A549 (cell line): ENCODE measurements around the gene LRRC41. TPM values are rescaled to one million over a fixed set of nuclear protein-coding genes. Genes with fewer than 3 reads are reported as not detected.

Experiments
- ATAC-seq, 2 experiments: fragments of 200-7000 bp in 1 of 2; fragments of >200 bp in 1 of 2; cut with Nextera tagmentation in 1 of 2; cut with Tn5 transposase in 1 of 2; 3 replicates each; pipeline versions ENCODE4 v1.8.0 to v1.9.1; 2018 to 2020; ENCODE audit warnings: mild to moderate bottlenecking in 1 of 2, moderate library complexity in 1 of 2
- CTCF ChIA-PET: fragments of 300-600 bp; sonication (Branson Sonifier 250); formaldehyde crosslinking; extraction: SDS; loops from one replicate; lab custom pipeline; 2021; ENCODE audit warnings: antibody characterized with exemption, inconsistent platforms; lab: Yijun Ruan, JAX
- POLR2A ChIA-PET: fragments of 350-600 bp; formaldehyde crosslinking; extraction: SDS; loops from one replicate; lab custom pipeline; 2021; ENCODE audit warnings: antibody characterized with exemption, inconsistent platforms; lab: Yijun Ruan, JAX
- DNase-seq, 2 experiments: peaks; one replicate each; pipeline versions ENCODE4 v3.0.0 to v3.0.0-alpha.2; 2011 to 2016; ENCODE audit warnings: low read depth in 1 of 2, low spot score in 1 of 2
- FAIRE-seq: peaks from 2 replicates; lab custom pipeline; 2011; peaks lifted over from hg19 to GRCh38; lab: Jason Lieb, UNC
- H3K27ac ChIP-seq, 2 experiments: fragments of >200 bp; sonication (Bioruptor Twin); formaldehyde crosslinking; 3 replicates each; pipeline ENCODE4 v1.5.1; 2016 to 2017
- H3K4me1 ChIP-seq: fragments of >200 bp; sonication (Bioruptor Twin); formaldehyde crosslinking; 3 replicates; pipeline ENCODE4 v1.6.1; 2016
- H3K4me2 ChIP-seq: fragments of >200 bp; sonication (Bioruptor Twin); formaldehyde crosslinking; 3 replicates; pipeline ENCODE4 v1.6.1; 2016
- H3K4me3 ChIP-seq: fragments of >200 bp; sonication (Bioruptor Twin); formaldehyde crosslinking; 3 replicates; pipeline ENCODE4 v1.5.1; 2016
- H3K9me3 ChIP-seq: fragments of >200 bp; sonication (Bioruptor Twin); formaldehyde crosslinking; 3 replicates; pipeline ENCODE4 v1.6.1; 2016
- CBX8 ChIP-seq: fragments of 200-600 bp; sonication (generic); IDR thresholded peaks from 2 replicates; pipeline ENCODE4 v1.6.1; 2016
- EHF ChIP-seq: fragments of 250-450 bp; sonication (Bioruptor Pico); IDR thresholded peaks from 2 replicates; pipeline ENCODE4 v1.5.0; 2020; ENCODE audit warnings: mild to moderate bottlenecking
- EHMT2 ChIP-seq: fragments of 200-600 bp; sonication (generic); IDR thresholded peaks from 2 replicates; pipeline ENCODE4 v1.6.1; 2016; ENCODE audit warnings: antibody characterized with exemption, low read depth, mild to moderate bottlenecking, moderate library complexity
- ESRRA ChIP-seq: fragments of 150-350 bp; IDR thresholded peaks from 2 replicates; pipeline ENCODE4 v1.6.1; 2014; ENCODE audit warnings: mild to moderate bottlenecking, low read length, borderline replicate concordance
- FOSB ChIP-seq: fragments of 250-450 bp; sonication (Bioruptor Pico); IDR thresholded peaks from 2 replicates; pipeline ENCODE4 v1.5.0; 2020; ENCODE audit warnings: mild to moderate bottlenecking, moderate library complexity
- GATA3 ChIP-seq: IDR thresholded peaks from 2 replicates; pipeline ENCODE4 v1.6.1; 2012; ENCODE audit warnings: borderline replicate concordance
- HDAC2 ChIP-seq: fragments of 200-600 bp; sonication (generic); IDR thresholded peaks from 2 replicates; pipeline ENCODE4 v1.6.1; 2016
- HEYL ChIP-seq: fragments of 250-450 bp; sonication (Bioruptor Pico); IDR thresholded peaks from 2 replicates; pipeline ENCODE4 v1.8.0; 2021; ENCODE audit warnings: mild to moderate bottlenecking, moderate library complexity
- HOXB5 ChIP-seq: fragments of 250-450 bp; sonication (Bioruptor Pico); IDR thresholded peaks from 2 replicates; pipeline ENCODE4 v1.5.0; 2020; ENCODE audit warnings: mild to moderate bottlenecking, moderate library complexity
- JUN ChIP-seq, 2 experiments: fragments of >200 bp; sonication (Bioruptor Twin); formaldehyde crosslinking; IDR thresholded peaks; 2 replicates in 1 of 2; 3 replicates in 1 of 2; pipeline ENCODE4 v1.6.1; 2016 to 2017
- KDM5A ChIP-seq: fragments of 200-600 bp; sonication (generic); IDR thresholded peaks from 2 replicates; pipeline ENCODE4 v1.6.1; 2016; ENCODE audit warnings: antibody characterized with exemption, mild to moderate bottlenecking
- MAFK ChIP-seq: fragments of 450-650 bp; IDR thresholded peaks from 2 replicates; pipeline ENCODE4 v1.6.1; 2014; ENCODE audit not compliant: partially characterized antibody
- MAZ ChIP-seq: fragments of 150-350 bp; IDR thresholded peaks from 2 replicates; pipeline ENCODE4 v1.6.1; 2014; ENCODE audit warnings: antibody characterized with exemption, low read depth, low read length, borderline replicate concordance
- NFE2L2 ChIP-seq: fragments of 150-350 bp; conservative IDR thresholded peaks from 2 replicates; pipeline ENCODE4 v1.6.1; 2014; ENCODE audit warnings: low read length
- NR3C1 ChIP-seq: fragments of >200 bp; sonication (Bioruptor Twin); formaldehyde crosslinking; IDR thresholded peaks from 3 replicates; pipeline ENCODE4 v1.6.1; 2017
- POLR2A ChIP-seq: IDR thresholded peaks from 2 replicates; pipeline ENCODE4 v1.6.1; 2012; ENCODE audit warnings: mild to moderate bottlenecking, low read length
- RARB ChIP-seq: fragments of 250-450 bp; sonication (Bioruptor Pico); IDR thresholded peaks from 2 replicates; pipeline ENCODE4 v1.8.0; 2021; ENCODE audit warnings: mild to moderate bottlenecking, moderate library complexity
- RNF2 ChIP-seq: fragments of 200-600 bp; sonication (generic); IDR thresholded peaks from 2 replicates; pipeline ENCODE4 v1.6.1; 2016; ENCODE audit warnings: low read depth, mild to moderate bottlenecking, antibody characterized with exemption, moderate library complexity, borderline replicate concordance
- SMC3 ChIP-seq: fragments of >200 bp; sonication (Bioruptor Twin); formaldehyde crosslinking; IDR thresholded peaks from 3 replicates; pipeline ENCODE4 v1.6.1; 2018; ENCODE audit warnings: inconsistent platforms
- TP53 ChIP-seq: fragments of 250-450 bp; sonication (Bioruptor Pico); IDR thresholded peaks from 2 replicates; pipeline ENCODE4 v1.5.0; 2021; ENCODE audit warnings: mild to moderate bottlenecking, moderate library complexity
- ZC3H11A ChIP-seq: fragments of 450-650 bp; IDR thresholded peaks from 2 replicates; pipeline ENCODE4 v1.6.1; 2014; ENCODE audit warnings: antibody characterized with exemption, mild to moderate bottlenecking
- WGBS: methylation state at CpG from one replicate; pipeline ENCODE4 v1.1.6; 2017; ENCODE audit errors: missing lambda C conversion rate; 5-methylcytosine and 5-hydroxymethylcytosine counted together
- polyA plus RNA-seq, 4 experiments: library from polyadenylated mRNA; depleted of rRNA in 3 of 4; stranded (reverse); fragments of >200 nt; fragmentation: RNase III in 1 of 4; extraction: RNeasy Plus Mini Kit Qiagen cat#74134 plus additional on column Dnase treatment in 1 of 4; gene quantifications; 2 replicates in 3 of 4; 3 replicates in 1 of 4; pipeline ENCODE4 v1.2.3, GENCODE V29; 2011 to 2017
- TF ChIP-seq, protein P1 (sequence below): fragments of >200 bp; sonication (Bioruptor Twin); formaldehyde crosslinking; IDR thresholded peaks from 3 replicates; pipeline ENCODE4 v1.6.1; 2016
- TF ChIP-seq, protein P2 (sequence below): fragments of 250-450 bp; sonication (Bioruptor Pico); IDR thresholded peaks from 2 replicates; pipeline ENCODE4 v1.5.0; 2020; ENCODE audit warnings: low read depth, mild to moderate bottlenecking, moderate library complexity
- TF ChIP-seq, protein P3 (sequence below): IDR thresholded peaks from 2 replicates; pipeline ENCODE4 v1.6.1; 2012

Gene LRRC41
- polyA plus RNA-seq, 2 of the 4 experiments (the other 2 are of a cell fraction): 28.6 to 33.4 TPM

DNA sequence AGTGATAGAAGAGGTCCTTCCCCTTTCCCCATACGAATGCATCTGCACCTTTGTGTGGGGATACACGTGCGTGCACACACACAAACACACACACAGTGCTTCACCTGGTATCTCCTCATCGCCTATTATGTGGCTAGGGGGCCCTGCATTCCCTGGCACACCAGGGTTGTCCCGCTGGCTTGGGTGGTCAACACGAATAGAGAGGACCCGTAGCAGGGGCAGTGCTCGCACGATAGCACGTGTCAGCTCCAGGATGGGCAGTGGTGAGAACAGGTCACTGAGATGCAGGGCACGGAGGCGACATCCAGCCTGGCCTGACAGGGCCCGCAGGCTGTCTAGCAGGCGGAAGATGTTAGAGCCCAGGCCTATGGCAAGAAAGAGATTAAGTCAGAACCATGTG, 22.4 kb downstream of the LRRC41 start (continued):
- no peak for TF ChIP-seq MAFK
- no peak for TF ChIP-seq TP53 (CRISPR knock-in tag)

DNA sequence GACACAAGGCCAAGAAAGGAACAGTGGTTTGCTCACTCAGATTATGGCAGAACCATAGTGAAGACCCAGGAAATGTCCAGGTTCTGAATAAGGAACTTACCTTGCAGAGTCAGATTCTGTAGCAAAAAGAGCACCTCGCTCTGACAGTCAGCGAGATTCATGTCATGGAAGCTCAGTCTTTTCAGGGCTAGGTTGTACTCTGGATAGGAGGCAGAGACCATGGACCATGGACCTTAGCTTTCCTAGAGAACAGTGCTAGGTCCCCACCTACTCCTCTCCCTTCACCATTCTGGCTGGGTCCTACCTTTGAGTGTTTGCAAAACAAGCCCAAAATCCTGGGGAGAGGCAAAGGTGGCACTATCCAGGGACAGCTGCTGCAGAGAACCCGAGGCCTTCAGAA, 23.3 kb downstream of the LRRC41 start:
- CTCF ChIA-PET: interaction anchor here (1.6 kb wide), 1 partner anchor 18 kb away, joined by 3 read pairs; no protein-coding TSS in a partner anchor
- Histone ChIP-seq H3K4me3 (no peak overlapping the region), H3K4me1 (no peaks in the 10 kb centered on the region), H3K4me2 (no peak overlapping the region), H3K9me3 (no peaks in the 10 kb centered on the region), H3K27ac (no peak overlapping the region)
- ATAC-seq: no peak
- no peak for FAIRE-seq
- 100% methylated on average over 3 of the region's 3 CpGs for WGBS
- no peak for DNase-seq
- no peak for TF ChIP-seq MAFK
- no peak for TF ChIP-seq MAZ
- POLR2A ChIA-PET: no interaction called here

DNA sequence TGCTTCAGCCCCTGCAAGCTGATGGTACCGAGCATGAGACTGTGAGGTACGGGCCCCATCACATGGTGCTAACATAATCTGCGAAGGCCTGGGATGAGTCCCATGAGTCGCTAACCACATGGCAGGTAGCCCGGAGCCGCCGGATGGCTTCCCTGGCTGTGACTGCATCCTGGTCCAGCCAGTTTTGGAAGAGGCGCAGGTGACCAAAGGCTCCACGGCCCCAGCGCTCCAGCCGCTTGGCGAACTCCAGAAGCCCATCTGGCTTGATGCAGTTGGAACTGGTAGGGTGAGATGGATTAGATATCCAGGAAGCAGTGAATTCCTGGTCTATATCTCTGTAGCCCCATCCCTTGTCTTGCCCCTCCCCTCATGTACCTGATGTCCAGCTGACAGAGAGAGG, 24.6 kb downstream of the LRRC41 start:
- FAIRE-seq (no peak), ATAC-seq (no peak), DNase-seq (no peak)
- CTCF ChIA-PET: no interaction called here
- H3K9me3 ChIP-seq: no peaks in the 10 kb centered on the region
- POLR2A ChIA-PET: no interaction called here
- WGBS: 92% methylated on average over 12 of the region's 12 CpGs
- TF ChIP-seq HEYL (CRISPR knock-in tag) (no peak), ZC3H11A (no peak), HDAC2 (no peak), KDM5A (no peak), ESRRA (no peak), HOXB5 (CRISPR knock-in tag) (no peak), FOSB (no peak)
- TF ChIP-seq, protein P1, sequence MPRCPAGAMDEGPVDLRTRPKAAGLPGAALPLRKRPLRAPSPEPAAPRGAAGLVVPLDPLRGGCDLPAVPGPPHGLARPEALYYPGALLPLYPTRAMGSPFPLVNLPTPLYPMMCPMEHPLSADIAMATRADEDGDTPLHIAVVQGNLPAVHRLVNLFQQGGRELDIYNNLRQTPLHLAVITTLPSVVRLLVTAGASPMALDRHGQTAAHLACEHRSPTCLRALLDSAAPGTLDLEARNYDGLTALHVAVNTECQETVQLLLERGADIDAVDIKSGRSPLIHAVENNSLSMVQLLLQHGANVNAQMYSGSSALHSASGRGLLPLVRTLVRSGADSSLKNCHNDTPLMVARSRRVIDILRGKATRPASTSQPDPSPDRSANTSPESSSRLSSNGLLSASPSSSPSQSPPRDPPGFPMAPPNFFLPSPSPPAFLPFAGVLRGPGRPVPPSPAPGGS: no peak
- TF ChIP-seq, all 56 proteins: peak for 0
- no peaks in the 10 kb centered on the region for H3K4me1 ChIP-seq
- H3K27ac ChIP-seq: no peak overlapping the region
- no peak overlapping the region for H3K4me3 ChIP-seq
- no peak overlapping the region for H3K4me2 ChIP-seq

DNA sequence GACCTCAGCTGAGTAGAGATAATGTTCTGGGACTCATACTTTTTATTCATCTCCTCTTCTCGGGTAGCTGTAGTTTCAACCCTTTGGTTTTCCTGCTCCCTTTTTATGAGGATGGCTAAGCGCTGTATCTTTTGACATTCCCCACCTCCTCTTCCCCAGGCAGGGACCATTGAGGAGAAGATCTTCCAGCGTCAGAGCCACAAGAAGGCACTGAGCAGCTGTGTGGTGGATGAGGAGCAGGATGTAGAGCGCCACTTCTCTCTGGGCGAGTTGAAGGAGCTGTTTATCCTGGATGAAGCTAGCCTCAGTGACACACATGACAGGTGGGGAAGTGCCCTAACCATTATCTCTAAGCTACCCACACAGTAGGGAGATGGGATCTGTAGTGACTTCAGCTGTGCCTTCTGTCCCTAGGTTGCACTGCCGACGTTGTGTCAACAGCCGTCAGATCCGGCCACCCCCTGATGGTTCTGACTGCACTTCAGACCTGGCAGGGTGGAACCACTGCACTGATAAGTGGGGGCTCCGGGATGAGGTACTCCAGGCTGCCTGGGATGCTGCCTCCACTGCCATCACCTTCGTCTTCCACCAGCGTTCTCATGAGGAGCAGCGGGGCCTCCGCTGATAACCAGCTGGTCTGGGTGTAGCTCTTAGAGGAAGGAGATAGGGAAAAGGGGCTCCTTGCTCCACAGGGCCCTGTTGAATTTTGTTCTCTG, 25.6 kb downstream of the LRRC41 start:
- WGBS: 94% methylated on average over 6 of the region's 14 CpGs
- ATAC-seq: no peak
- DNase-seq: no peak
- ChIA-PET POLR2A (no interaction called here), CTCF (interaction anchor here (0.7 to 1.1 kb wide), 2 partner anchors 25 to 33 kb away, joined by 3 read pairs; no protein-coding TSS in a partner anchor)
- TF ChIP-seq CBX8: no peak
- no peak for TF ChIP-seq EHF (CRISPR knock-in tag)
- TF ChIP-seq NFE2L2: no peak
- TF ChIP-seq, protein P2, sequence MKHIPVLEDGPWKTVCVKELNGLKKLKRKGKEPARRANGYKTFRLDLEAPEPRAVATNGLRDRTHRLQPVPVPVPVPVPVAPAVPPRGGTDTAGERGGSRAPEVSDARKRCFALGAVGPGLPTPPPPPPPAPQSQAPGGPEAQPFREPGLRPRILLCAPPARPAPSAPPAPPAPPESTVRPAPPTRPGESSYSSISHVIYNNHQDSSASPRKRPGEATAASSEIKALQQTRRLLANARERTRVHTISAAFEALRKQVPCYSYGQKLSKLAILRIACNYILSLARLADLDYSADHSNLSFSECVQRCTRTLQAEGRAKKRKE: no peak
- no peak for TF ChIP-seq EHMT2
- no peak for TF ChIP-seq GATA3
- TF ChIP-seq RARB (CRISPR knock-in tag): no peak
- TF ChIP-seq SMC3: no peak
- no peak for TF ChIP-seq RNF2
- TF ChIP-seq, protein P3, sequence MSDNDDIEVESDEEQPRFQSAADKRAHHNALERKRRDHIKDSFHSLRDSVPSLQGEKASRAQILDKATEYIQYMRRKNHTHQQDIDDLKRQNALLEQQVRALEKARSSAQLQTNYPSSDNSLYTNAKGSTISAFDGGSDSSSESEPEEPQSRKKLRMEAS: no peak
- no peak for TF ChIP-seq JUN (IDR thresholded peaks at IDR 0.05)
- TF ChIP-seq NR3C1: no peak
- TF ChIP-seq POLR2A: no peak
- TF ChIP-seq, all 56 proteins: peak for 0
- Histone ChIP-seq H3K4me3 (no peak overlapping the region), H3K9me3 (no peaks in the 10 kb centered on the region), H3K4me1 (no peaks in the 10 kb centered on the region), H3K27ac (no peak overlapping the region), H3K4me2 (no peak overlapping the region)
- no peak for FAIRE-seq
